Neuronal stem cell (in vitro differentiated cells): ENCODE data around the gene RMND5A.

Experiments
- DNase-seq: peaks from one replicate; pipeline ENCODE4 v3.0.0-alpha.2; 2013; ENCODE audit warnings: low spot score
- H2AFZ ChIP-seq: one replicate; pipeline ENCODE4 v1.6.1; 2013; ENCODE audit warnings: mild to moderate bottlenecking, low read length, inconsistent platforms
- H2AK5ac ChIP-seq: 2 replicates; pipeline ENCODE4 v1.6.1; 2013; ENCODE audit warnings: low read depth, mild to moderate bottlenecking, inconsistent platforms, low read length, moderate library complexity, mixed read lengths
- H2BK120ac ChIP-seq: 2 replicates; pipeline ENCODE4 v1.6.1; 2013; ENCODE audit warnings: low read depth, mild to moderate bottlenecking, inconsistent platforms, low read length, moderate library complexity, mixed read lengths
- H2BK12ac ChIP-seq: one replicate; pipeline ENCODE4 v1.6.1; 2013; ENCODE audit warnings: low read length, inconsistent platforms
- H2BK15ac ChIP-seq: 2 replicates; pipeline ENCODE4 v1.6.1; 2013; ENCODE audit warnings: mild to moderate bottlenecking, low read length, inconsistent platforms, mixed read lengths
- H2BK5ac ChIP-seq: one replicate; pipeline ENCODE4 v1.6.1; 2013; ENCODE audit warnings: inconsistent platforms, mild to moderate bottlenecking, low read length, moderate library complexity
- H3K14ac ChIP-seq: one replicate; pipeline ENCODE4 v1.6.1; 2013; ENCODE audit warnings: low read length, inconsistent platforms
- H3K18ac ChIP-seq: 2 replicates; pipeline ENCODE4 v1.6.1; 2013; ENCODE audit warnings: low read length, inconsistent platforms
- H3K23ac ChIP-seq: 2 replicates; pipeline ENCODE4 v1.6.1; 2013; ENCODE audit warnings: low read depth, mild to moderate bottlenecking, mixed read lengths, low read length, inconsistent platforms; ENCODE audit not compliant: poor library complexity
- H3K27ac ChIP-seq: replicated peaks from 3 replicates; pipeline ENCODE4 v1.5.1; 2013; ENCODE audit warnings: low read length, inconsistent platforms
- H3K27me3 ChIP-seq, 3 experiments: 2 replicates each; pipeline ENCODE4 v1.6.1; 2013; ENCODE audit warnings: low read length in 3 of 3, mild to moderate bottlenecking in 2 of 3, inconsistent platforms in 1 of 3, low read depth in 1 of 3, mixed read lengths in 1 of 3, moderate library complexity in 1 of 3; ENCODE audit not compliant: control insufficient read depth in 3 of 3, insufficient read depth in 3 of 3
- H3K36me3 ChIP-seq, 2 donors: replicated peaks in 1 of 2; 2 replicates each; pipeline ENCODE4 v1.6.1; 2013; ENCODE audit warnings: low read length in 2 of 2; ENCODE audit not compliant: control insufficient read depth in 2 of 2, insufficient read depth in 2 of 2
- H3K4ac ChIP-seq: 2 replicates; pipeline ENCODE4 v1.6.1; 2013; ENCODE audit warnings: inconsistent platforms, mild to moderate bottlenecking, low read length, moderate library complexity
- H3K4me1 ChIP-seq, 2 donors: 1 replicate in 1 of 2; 2 replicates in 1 of 2; pipeline ENCODE4 v1.6.1; 2013; ENCODE audit warnings: low read length in 2 of 2, low read depth in 1 of 2; ENCODE audit not compliant: control insufficient read depth in 2 of 2, insufficient read depth in 1 of 2
- H3K4me2 ChIP-seq: one replicate; pipeline ENCODE4 v1.6.1; 2013; ENCODE audit warnings: mild to moderate bottlenecking, low read length, inconsistent platforms; ENCODE audit not compliant: insufficient read depth, poor library complexity, severe bottlenecking
- H3K4me3 ChIP-seq, 2 donors: 2 replicates each; pipeline ENCODE4 v1.5.1; 2013; ENCODE audit warnings: low read length in 2 of 2, mild to moderate bottlenecking in 2 of 2, inconsistent platforms in 1 of 2, moderate library complexity in 1 of 2
- H3K79me1 ChIP-seq: one replicate; pipeline ENCODE4 v1.6.1; 2013; ENCODE audit warnings: low read depth, mild to moderate bottlenecking, inconsistent platforms, low read length, moderate library complexity
- H3K9ac ChIP-seq: one replicate; pipeline ENCODE4 v1.6.1; 2013; ENCODE audit warnings: mild to moderate bottlenecking, low read depth, low read length, inconsistent platforms; ENCODE audit not compliant: poor library complexity
- H3K9me3 ChIP-seq, 2 donors: replicated peaks in 1 of 2; 2 replicates each; pipeline versions ENCODE3 to v1.6.1; 2013; ENCODE audit warnings: low read length in 2 of 2, mild to moderate bottlenecking in 2 of 2, inconsistent platforms in 1 of 2, low read depth in 1 of 2, mixed read lengths in 1 of 2, moderate library complexity in 1 of 2; ENCODE audit not compliant: control insufficient read depth in 2 of 2, insufficient read depth in 1 of 2
- H4K8ac ChIP-seq: one replicate; pipeline ENCODE4 v1.6.1; 2013; ENCODE audit warnings: low read depth, mild to moderate bottlenecking, inconsistent platforms, low read length, moderate library complexity
- H4K91ac ChIP-seq: one replicate; pipeline ENCODE4 v1.6.1; 2013; ENCODE audit warnings: low read length, low read depth, mild to moderate bottlenecking, inconsistent platforms; ENCODE audit not compliant: poor library complexity
- WGBS, 2 donors: extraction: QIAGEN DNeasy Blood & Tissue Kit; methylation state at CpG; one replicate each; pipeline ENCODE4 v1.1.7; 2013; ENCODE audit warnings: missing lambda C conversion rate in 2 of 2, mixed read lengths in 1 of 2; ENCODE audit not compliant: insufficient read length in 2 of 2, insufficient replicate concordance in 1 of 2; ENCODE audit errors: extremely low coverage in 2 of 2; 5-methylcytosine and 5-hydroxymethylcytosine counted together

The RMND5A gene

DNA sequence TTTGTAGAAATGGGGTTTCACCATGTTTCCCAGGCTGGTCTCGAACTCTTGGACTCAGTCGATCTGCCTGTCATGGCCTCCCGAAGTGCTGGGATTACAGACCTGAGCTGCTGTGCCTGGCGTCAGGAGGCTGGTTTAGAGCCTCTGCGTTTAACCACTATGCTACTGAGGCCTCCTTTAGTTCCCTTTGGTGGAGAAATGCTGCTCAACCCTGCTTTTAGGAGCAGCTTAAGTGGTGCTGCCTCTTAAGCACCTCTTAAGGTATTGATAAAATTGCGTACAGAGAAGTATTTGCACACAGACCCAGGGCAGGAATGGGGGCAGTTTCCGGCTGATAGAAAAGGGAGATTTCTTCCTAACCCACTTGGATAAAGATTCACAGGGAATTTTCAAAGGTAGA, 62.7 kb downstream of the RMND5A start:
- WGBS, 2 donors = no CpG with 5 or more reads among the region's 7 CpGs

GRCh38 chr2:86783615-86784339, 63.7 kb downstream of the RMND5A start:
- no peak overlapping the region for H2AFZ ChIP-seq
- H2AK5ac ChIP-seq = no peak overlapping the region
- H3K27me3 ChIP-seq = peaks cover 4 to 61% (median 15%) of the 10 kb centered on the region in 3 experiments
- no peak overlapping the region for H3K23ac ChIP-seq
- no peak overlapping the region for H2BK15ac ChIP-seq
- no peak overlapping the region for H4K91ac ChIP-seq
- H3K4me1 ChIP-seq = peaks cover 0 to 2% of the 10 kb centered on the region in 2 donors
- no peak overlapping the region for H3K4me2 ChIP-seq
- no CpG with 5 or more reads among the region's 8 CpGs for WGBS, 2 donors
- no peak overlapping the region for H4K8ac ChIP-seq
- H3K36me3 ChIP-seq = no peaks in the 10 kb centered on the region
- no peak overlapping the region for H2BK5ac ChIP-seq
- H3K4me3 ChIP-seq = no peak overlapping the region
- H2BK12ac ChIP-seq = no peak overlapping the region
- no peak overlapping the region for H3K18ac ChIP-seq
- peaks cover 0 to 3% of the 10 kb centered on the region in 2 donors for H3K9me3 ChIP-seq
- no peak overlapping the region for H2BK120ac ChIP-seq
- no peaks in the 10 kb centered on the region for H3K79me1 ChIP-seq
- H3K9ac ChIP-seq = no peak overlapping the region
- no peak overlapping the region for H3K4ac ChIP-seq
- H3K14ac ChIP-seq = no peak overlapping the region
- no peak overlapping the region for H3K27ac ChIP-seq
- no peak for DNase-seq

More for the DNA sequence above, 62.7 kb downstream of the RMND5A start:
- peaks cover 0 to 2% of the 10 kb centered on the region in 2 donors for H3K4me1 ChIP-seq
- H2BK12ac ChIP-seq = no peak overlapping the region
- H3K27ac ChIP-seq = no peak overlapping the region
- DNase-seq = no peak
- peaks cover 0 to 51% (median 5%) of the 10 kb centered on the region in 3 experiments for H3K27me3 ChIP-seq
- H2BK120ac ChIP-seq = no peak overlapping the region
- H3K4me3 ChIP-seq = no peak overlapping the region
- no peak overlapping the region for H3K4me2 ChIP-seq
- H3K4ac ChIP-seq = no peak overlapping the region
- H4K8ac ChIP-seq = no peak overlapping the region
- H2AK5ac ChIP-seq = no peak overlapping the region
- H3K79me1 ChIP-seq = no peaks in the 10 kb centered on the region
- H3K14ac ChIP-seq = no peak overlapping the region
- H3K9me3 ChIP-seq = no peaks in the 10 kb centered on the region
- peaks cover 0 to 2% of the 10 kb centered on the region in 2 donors for H3K36me3 ChIP-seq
- no peak overlapping the region for H3K9ac ChIP-seq
- no peak overlapping the region for H3K18ac ChIP-seq
- no peak overlapping the region for H2BK5ac ChIP-seq
- H3K23ac ChIP-seq = no peak overlapping the region
- no peak overlapping the region for H2AFZ ChIP-seq
- no peak overlapping the region for H4K91ac ChIP-seq
- H2BK15ac ChIP-seq = no peak overlapping the region

GRCh38 chr2:86785456-86785855, 65.4 kb downstream of the RMND5A start:
- Histone ChIP-seq H2BK12ac (no peak overlapping the region), H3K4me2 (no peak overlapping the region), H2BK15ac (no peak overlapping the region), H3K4ac (no peak overlapping the region), H3K27ac (no peak overlapping the region), H2AFZ (no peak overlapping the region), H2BK120ac (no peak overlapping the region), H2AK5ac (no peak overlapping the region), H3K23ac (no peak overlapping the region), H3K79me1 (no peaks in the 10 kb centered on the region), H3K36me3 (no peaks in the 10 kb centered on the region), H3K27me3 (peaks cover 20 to 78% (median 32%) of the 10 kb centered on the region in 3 experiments), H3K9me3 (peaks cover 0 to 7% of the 10 kb centered on the region in 2 donors), H4K8ac (no peak overlapping the region), H3K9ac (no peak overlapping the region), H2BK5ac (no peak overlapping the region), H4K91ac (no peak overlapping the region), H3K4me3 (no peak overlapping the region), H3K14ac (no peak overlapping the region), H3K18ac (no peak overlapping the region), H3K4me1 (peaks cover 2 to 6% of the 10 kb centered on the region in 2 donors)
- no peak for DNase-seq
- WGBS, 2 donors = no CpG with 5 or more reads among the region's 9 CpGs

DNA sequence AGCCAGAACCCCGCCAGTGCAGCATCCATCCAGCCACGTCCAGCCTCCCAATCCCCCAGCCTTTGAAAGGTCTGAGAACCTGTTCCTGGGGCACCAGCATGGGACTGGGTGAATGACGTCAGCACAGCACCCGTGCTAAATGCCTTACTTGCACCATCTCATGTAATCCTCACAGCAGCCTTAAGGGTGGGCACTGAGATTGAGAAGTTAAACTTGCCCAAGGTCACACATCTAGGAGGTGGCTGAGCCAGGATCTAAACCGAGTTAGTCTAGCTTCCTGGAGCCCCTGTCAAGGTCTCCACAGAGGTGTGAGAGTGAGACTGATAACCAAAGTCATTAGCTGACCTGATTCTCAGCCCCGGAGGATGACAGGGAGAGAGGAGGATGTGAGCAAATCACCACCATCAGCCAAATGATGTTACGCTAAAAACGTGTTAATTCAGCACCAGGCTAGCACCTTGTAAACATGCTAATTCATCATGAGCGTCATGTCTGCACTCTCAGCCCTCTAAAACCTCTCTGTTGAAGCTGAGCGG, 66.0 kb downstream of the RMND5A start:
- H4K91ac ChIP-seq = no peak overlapping the region
- H2AK5ac ChIP-seq = no peak overlapping the region
- no peak overlapping the region for H4K8ac ChIP-seq
- H2BK120ac ChIP-seq = no peak overlapping the region
- no peak overlapping the region for H3K18ac ChIP-seq
- H3K4me3 ChIP-seq = peak overlapping the region in 1 of 2 donors; percentile 50
- H3K79me1 ChIP-seq = no peaks in the 10 kb centered on the region
- H3K36me3 ChIP-seq = no peaks in the 10 kb centered on the region
- H3K4me2 ChIP-seq = no peak overlapping the region
- peaks cover 5 to 6% of the 10 kb centered on the region in 2 donors for H3K4me1 ChIP-seq
- no peak overlapping the region for H3K14ac ChIP-seq
- no peak overlapping the region for H3K23ac ChIP-seq
- H3K27ac ChIP-seq = no peak overlapping the region
- H2BK15ac ChIP-seq = no peak overlapping the region
- H3K9ac ChIP-seq = no peak overlapping the region
- no CpG with 5 or more reads among the region's 10 CpGs for WGBS, 2 donors
- H3K9me3 ChIP-seq = peaks cover 0 to 7% of the 10 kb centered on the region in 2 donors
- DNase-seq = no peak
- H2BK12ac ChIP-seq = no peak overlapping the region
- no peak overlapping the region for H3K4ac ChIP-seq
- peaks cover 23 to 84% (median 38%) of the 10 kb centered on the region in 3 experiments for H3K27me3 ChIP-seq
- no peak overlapping the region for H2AFZ ChIP-seq
- H2BK5ac ChIP-seq = no peak overlapping the region
